MM.1S (cell line): ENCODE measurements around the gene PATE1.

Experiments used
- EZH2 ChIP-seq: fragments of 300-600 bp; sonication (generic); optimal IDR thresholded peaks from 2 replicates; pipeline ENCODE3; 2017; ENCODE audit warnings: low read depth, mild to moderate bottlenecking, antibody characterized with exemption, low read length, mixed read lengths
- TF ChIP-seq, protein P1 (sequence below): fragments of 300-600 bp; sonication (generic); IDR thresholded peaks from 2 replicates; pipeline ENCODE4 v1.5.1; 2016; ENCODE audit warnings: antibody characterized with exemption, low read length, mixed read lengths

DNA sequence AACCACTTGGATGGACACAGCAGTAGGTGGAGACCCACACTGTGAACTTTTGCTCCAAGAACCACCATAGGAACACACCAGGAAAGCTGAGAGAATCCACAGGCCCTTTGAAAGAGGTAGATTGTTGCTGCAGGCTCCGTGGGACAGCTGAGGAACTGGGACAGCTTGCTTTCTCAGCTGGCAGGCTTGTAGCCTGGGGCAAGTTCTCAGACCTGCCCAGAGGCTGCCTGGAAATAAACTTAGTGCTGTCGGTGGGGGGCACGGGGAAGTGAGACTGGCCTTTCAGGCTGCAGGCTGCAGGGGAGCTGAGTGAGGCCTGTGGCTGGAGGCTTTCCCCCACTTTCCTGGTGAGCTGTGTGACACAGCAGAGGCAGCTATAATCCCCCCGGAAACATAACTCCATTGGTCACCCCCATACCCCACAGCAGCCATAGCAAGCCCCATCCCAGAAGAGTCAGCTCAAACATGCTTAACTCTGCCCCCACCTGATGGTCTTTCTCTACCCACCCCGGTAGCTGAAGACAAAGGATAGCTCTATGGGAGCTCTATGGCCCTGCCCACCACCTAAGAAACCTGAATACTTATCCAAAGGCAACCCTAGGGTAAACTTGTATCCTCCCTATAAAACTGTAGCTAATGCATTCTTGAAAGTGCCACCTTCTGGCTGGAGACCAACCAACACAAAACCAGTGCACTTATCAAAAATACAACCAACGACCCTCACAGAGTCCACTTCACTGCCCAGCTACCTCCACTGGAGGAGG is 44.0 kb upstream of the PATE1 start:
- TF ChIP-seq, protein P1, sequence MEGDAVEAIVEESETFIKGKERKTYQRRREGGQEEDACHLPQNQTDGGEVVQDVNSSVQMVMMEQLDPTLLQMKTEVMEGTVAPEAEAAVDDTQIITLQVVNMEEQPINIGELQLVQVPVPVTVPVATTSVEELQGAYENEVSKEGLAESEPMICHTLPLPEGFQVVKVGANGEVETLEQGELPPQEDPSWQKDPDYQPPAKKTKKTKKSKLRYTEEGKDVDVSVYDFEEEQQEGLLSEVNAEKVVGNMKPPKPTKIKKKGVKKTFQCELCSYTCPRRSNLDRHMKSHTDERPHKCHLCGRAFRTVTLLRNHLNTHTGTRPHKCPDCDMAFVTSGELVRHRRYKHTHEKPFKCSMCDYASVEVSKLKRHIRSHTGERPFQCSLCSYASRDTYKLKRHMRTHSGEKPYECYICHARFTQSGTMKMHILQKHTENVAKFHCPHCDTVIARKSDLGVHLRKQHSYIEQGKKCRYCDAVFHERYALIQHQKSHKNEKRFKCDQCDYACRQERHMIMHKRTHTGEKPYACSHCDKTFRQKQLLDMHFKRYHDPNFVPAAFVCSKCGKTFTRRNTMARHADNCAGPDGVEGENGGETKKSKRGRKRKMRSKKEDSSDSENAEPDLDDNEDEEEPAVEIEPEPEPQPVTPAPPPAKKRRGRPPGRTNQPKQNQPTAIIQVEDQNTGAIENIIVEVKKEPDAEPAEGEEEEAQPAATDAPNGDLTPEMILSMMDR: no peak
- no peak for TF ChIP-seq EZH2
